GM12878 (cell line): ENCODE measurements around the gene RAPGEF6.

Experiments used
- CTCF ChIP-seq, 3 experiments: IDR thresholded peaks in 2 of 3; conservative IDR thresholded peaks in 1 of 3; 2 replicates each; pipeline ENCODE4 v1.5.1; 2011; ENCODE audit warnings: low read depth in 3 of 3, low read length in 3 of 3, mild to moderate bottlenecking in 3 of 3, control low read depth in 2 of 3, moderate library complexity in 2 of 3, inconsistent platforms in 1 of 3, mixed read lengths in 1 of 3; ENCODE audit not compliant: control insufficient read depth in 2 of 3, insufficient read depth in 1 of 3; ENCODE audit errors: extremely low read depth in 1 of 3
- EZH2 ChIP-seq: IDR thresholded peaks from 2 replicates; pipeline ENCODE4 v1.6.1; 2012; ENCODE audit warnings: low read depth, mild to moderate bottlenecking, control low read depth, inconsistent platforms, low read length, borderline replicate concordance; ENCODE audit not compliant: control insufficient read depth
- FOXM1 ChIP-seq: IDR thresholded peaks from 2 replicates; pipeline ENCODE4 v1.6.1; 2012; ENCODE audit warnings: low read depth, mild to moderate bottlenecking, inconsistent platforms, low read length, moderate library complexity
- NKRF ChIP-seq: fragments of 450-650 bp; conservative IDR thresholded peaks from 2 replicates; pipeline ENCODE4 v1.6.1; 2017; ENCODE audit warnings: mild to moderate bottlenecking, moderate library complexity
- POLR2A ChIP-seq: IDR thresholded peaks from 2 replicates; pipeline ENCODE4 v1.6.1; 2011; ENCODE audit warnings: low read depth, mild to moderate bottlenecking, low read length
- STAT1 ChIP-seq: fragments of 450-650 bp; conservative IDR thresholded peaks from 2 replicates; pipeline ENCODE4 v1.6.1; 2014; ENCODE audit warnings: antibody characterized with exemption, mild to moderate bottlenecking
- SUPT20H ChIP-seq: IDR thresholded peaks from 2 replicates; pipeline ENCODE4 v1.6.1; 2011; ENCODE audit warnings: low read depth, mild to moderate bottlenecking, low read length, moderate library complexity, borderline replicate concordance; ENCODE audit not compliant: control insufficient read depth
- TAF1 ChIP-seq: IDR thresholded peaks from 2 replicates; pipeline ENCODE4 v1.6.1; 2011; ENCODE audit warnings: mild to moderate bottlenecking, low read depth, low read length, borderline replicate concordance
- TCF12 ChIP-seq: IDR thresholded peaks from 2 replicates; pipeline ENCODE4 v1.6.1; 2011; ENCODE audit warnings: low read depth, mild to moderate bottlenecking, low read length
- ZNF207 ChIP-seq: fragments of 450-650 bp; IDR thresholded peaks from 2 replicates; pipeline ENCODE4 v1.6.1; 2014; ENCODE audit warnings: antibody characterized with exemption, mild to moderate bottlenecking, borderline replicate concordance

DNA sequence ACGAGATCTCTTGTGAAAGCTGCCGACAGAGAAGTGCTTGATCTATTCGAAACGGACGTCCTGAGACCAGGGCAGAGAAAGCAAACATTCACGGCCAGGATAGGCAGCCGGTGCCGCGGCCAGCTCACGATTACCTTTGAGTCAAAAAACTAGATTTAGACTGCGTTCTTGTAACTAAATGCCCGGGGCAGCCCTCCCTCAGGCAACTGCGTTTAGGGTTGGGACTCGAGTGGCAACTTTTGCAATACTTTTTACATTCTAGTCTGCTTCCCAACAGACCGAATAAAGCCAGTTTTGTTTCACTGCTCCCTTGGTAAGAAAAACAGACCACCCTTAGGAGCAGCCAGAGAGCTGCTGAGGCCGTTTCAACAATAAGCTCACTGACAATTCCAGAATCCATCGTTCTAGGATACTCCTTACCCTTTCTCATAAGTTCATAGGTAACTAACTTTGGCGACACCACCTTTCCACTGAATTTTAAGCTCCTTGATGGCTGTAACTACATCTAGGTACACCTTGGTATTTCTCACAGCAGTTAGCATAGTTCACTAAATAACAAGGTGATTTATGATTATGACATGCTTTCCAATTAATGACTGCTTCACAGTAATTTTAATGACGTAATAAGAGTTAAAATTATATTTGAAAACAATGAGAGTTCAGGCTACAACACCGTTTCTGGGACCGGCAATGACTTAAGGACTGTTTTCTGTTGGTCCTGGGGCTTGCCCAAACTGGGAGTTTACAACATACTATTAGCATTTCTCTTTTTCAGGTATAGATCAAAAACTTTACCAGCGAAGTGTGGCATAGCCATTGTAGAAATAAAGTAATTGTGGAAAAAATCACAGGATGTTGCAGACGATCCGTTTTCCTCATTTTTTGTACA is 899 bp upstream of the RAPGEF6 start:
- TF ChIP-seq CTCF (IDR thresholded peaks at IDR 0.05 in 2 of 3, conservative IDR thresholded peaks at IDR 0.05 in 1 of 3; ENCODE audit: control insufficient read depth in 2 of 3, extremely low read depth in 1 of 3, insufficient read depth in 1 of 3, low read depth in 3 of 3, low read length in 3 of 3) (no peak), TAF1 (no peak), FOXM1 (peak; percentile 12; the same call in 1 of the 2 replicates), ZNF207 (peak; percentile 47; the same call in 1 of the 2 replicates), TCF12 (no peak), POLR2A (no peak; the same call in 1 of the 2 replicates), SUPT20H (no peak), STAT1 (no peak), EZH2 (no peak), NKRF (0 out of 2 replicates have a peak, but pooled peaks have one; percentile 56)
